Mesenchymal stem cell (in vitro differentiated cells and primary cell): ENCODE measurements around the gene KRT73.

Experiments used
- DNase-seq: peaks from one replicate; pipeline ENCODE4 v3.0.0-alpha.2; 2013
- H2AFZ ChIP-seq: one replicate; pipeline ENCODE4 v1.6.1; 2013; ENCODE audit warnings: low read depth, mild to moderate bottlenecking, control low read depth, inconsistent platforms, low read length, moderate library complexity
- H2AK5ac ChIP-seq: 2 replicates; pipeline ENCODE4 v1.6.1; 2013; ENCODE audit warnings: low read length, moderate library complexity, mild to moderate bottlenecking, inconsistent platforms; ENCODE audit not compliant: severe bottlenecking
- H2BK120ac ChIP-seq: one replicate; pipeline ENCODE4 v1.6.1; 2013; ENCODE audit warnings: low read depth, mild to moderate bottlenecking, inconsistent platforms, low read length, moderate library complexity
- H2BK12ac ChIP-seq, 2 experiments: one replicate each; pipeline ENCODE4 v1.6.1; 2013; ENCODE audit warnings: inconsistent platforms in 2 of 2, low read length in 2 of 2, mild to moderate bottlenecking in 2 of 2, moderate library complexity in 2 of 2, control low read depth in 1 of 2
- H2BK15ac ChIP-seq: one replicate; pipeline ENCODE4 v1.6.1; 2013; ENCODE audit warnings: mild to moderate bottlenecking, low read depth, inconsistent platforms; ENCODE audit not compliant: poor library complexity, severe bottlenecking
- H2BK5ac ChIP-seq: 2 replicates; pipeline ENCODE4 v1.6.1; 2013; ENCODE audit warnings: low read depth, mild to moderate bottlenecking, low read length, control low read depth, inconsistent platforms; ENCODE audit not compliant: poor library complexity, severe bottlenecking
- H3K14ac ChIP-seq, 2 experiments: one replicate each; pipeline ENCODE4 v1.6.1; 2013; ENCODE audit warnings: inconsistent platforms in 2 of 2, low read length in 2 of 2, control low read depth in 1 of 2, mild to moderate bottlenecking in 1 of 2, moderate library complexity in 1 of 2
- H3K18ac ChIP-seq, 2 experiments: one replicate each; pipeline ENCODE4 v1.6.1; 2013; ENCODE audit warnings: inconsistent platforms in 2 of 2, low read length in 2 of 2, control low read depth in 1 of 2, low read depth in 1 of 2, mild to moderate bottlenecking in 1 of 2
- H3K23ac ChIP-seq, 2 experiments: one replicate each; pipeline ENCODE4 v1.6.1; 2013; ENCODE audit warnings: inconsistent platforms in 2 of 2, low read length in 2 of 2, mild to moderate bottlenecking in 2 of 2, moderate library complexity in 2 of 2, control low read depth in 1 of 2
- H3K27ac ChIP-seq: 2 replicates; pipeline ENCODE4 v1.5.1; 2013; ENCODE audit warnings: mild to moderate bottlenecking, moderate library complexity, low read length, control low read depth, inconsistent platforms; ENCODE audit not compliant: poor library complexity, severe bottlenecking
- H3K27me3 ChIP-seq, 2 experiments: 2 replicates each; pipeline versions ENCODE4 v1.6.1 to v1.7.0; 2013; ENCODE audit warnings: low read length in 2 of 2, mild to moderate bottlenecking in 2 of 2, moderate library complexity in 2 of 2, control low read depth in 1 of 2, inconsistent platforms in 1 of 2; ENCODE audit not compliant: control insufficient read depth in 1 of 2, insufficient read depth in 1 of 2
- H3K36me3 ChIP-seq, 2 experiments: 2 replicates each; pipeline versions ENCODE4 v1.6.1 to v1.7.0; 2013; ENCODE audit warnings: low read length in 2 of 2, control low read depth in 1 of 2, inconsistent platforms in 1 of 2, low read depth in 1 of 2, mild to moderate bottlenecking in 1 of 2; ENCODE audit not compliant: insufficient read depth in 2 of 2, control insufficient read depth in 1 of 2
- H3K4ac ChIP-seq, 2 experiments: one replicate each; pipeline ENCODE4 v1.6.1; 2013; ENCODE audit warnings: inconsistent platforms in 2 of 2, low read length in 2 of 2, mild to moderate bottlenecking in 2 of 2, moderate library complexity in 2 of 2, control low read depth in 1 of 2, low read depth in 1 of 2
- H3K4me1 ChIP-seq: 2 replicates; pipeline ENCODE4 v1.6.1; 2013; ENCODE audit warnings: low read depth, low read length, control low read depth; ENCODE audit not compliant: control insufficient read depth, insufficient read depth
- H3K4me2 ChIP-seq: 2 replicates; pipeline ENCODE4 v1.6.1; 2013; ENCODE audit warnings: low read length, mild to moderate bottlenecking, inconsistent platforms; ENCODE audit not compliant: poor library complexity, severe bottlenecking
- H3K4me3 ChIP-seq, 2 experiments: 2 replicates each; pipeline versions ENCODE4 v1.5.1 to v1.7.0; 2013; ENCODE audit warnings: low read length in 2 of 2, mild to moderate bottlenecking in 2 of 2, control low read depth in 1 of 2, low read depth in 1 of 2; ENCODE audit not compliant: insufficient read depth in 1 of 2
- H3K79me1 ChIP-seq: replicated peaks from 2 replicates; pipeline ENCODE4 v1.6.1; 2013; ENCODE audit warnings: mild to moderate bottlenecking, control low read depth, low read length, inconsistent platforms; ENCODE audit not compliant: poor library complexity, severe bottlenecking
- H3K9ac ChIP-seq: 2 replicates; pipeline ENCODE4 v1.7.0; 2013; ENCODE audit warnings: mild to moderate bottlenecking, low read length, moderate library complexity
- H3K9me3 ChIP-seq: 2 replicates; pipeline ENCODE4 v1.7.0; 2013; ENCODE audit warnings: mild to moderate bottlenecking, low read length; ENCODE audit not compliant: control insufficient read depth
- H4K8ac ChIP-seq: one replicate; pipeline ENCODE4 v1.6.1; 2013; ENCODE audit warnings: inconsistent platforms, mild to moderate bottlenecking, low read length, moderate library complexity
- H4K91ac ChIP-seq: one replicate; pipeline ENCODE4 v1.6.1; 2013; ENCODE audit warnings: mild to moderate bottlenecking, low read length, inconsistent platforms
- WGBS: methylation state at CpG from one replicate; pipeline ENCODE4 v1.1.7; 2013; ENCODE audit warnings: mixed read lengths; 5-methylcytosine and 5-hydroxymethylcytosine counted together

KRT73 gene

DNA sequence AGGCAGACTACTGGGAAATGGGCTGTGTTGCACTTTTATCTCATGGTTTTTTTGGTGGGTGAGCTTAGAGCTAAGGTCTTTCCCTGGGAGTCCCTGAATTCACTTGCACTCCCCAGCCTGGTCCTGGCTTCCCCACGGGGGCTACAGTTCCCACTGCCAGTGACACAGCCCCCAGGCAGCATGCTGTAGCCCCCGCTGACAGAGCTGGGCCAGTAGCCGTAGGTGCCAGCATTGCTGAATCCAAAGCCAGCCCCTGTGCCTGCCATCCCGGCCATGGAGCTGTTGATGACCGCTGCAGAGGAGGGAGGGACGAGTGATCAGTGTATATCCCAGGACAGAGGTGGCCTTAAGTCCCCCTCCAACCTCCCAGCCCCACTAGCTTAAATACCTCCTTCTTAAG is 10.2 kb downstream of the KRT73 start:
- no peak overlapping the region for H2AFZ ChIP-seq

GRCh38 chr12:52607314-52607713 is 11.0 kb downstream of the KRT73 start:
- no peak overlapping the region for H2BK120ac ChIP-seq
- peaks cover 45 to 77% of the 10 kb centered on the region in 2 experiments for H3K27me3 ChIP-seq
- H3K36me3 ChIP-seq = no peaks in the 10 kb centered on the region
- no peaks in the 10 kb centered on the region for H3K9me3 ChIP-seq
- no peak overlapping the region for H2AFZ ChIP-seq
- H3K14ac ChIP-seq = no peak overlapping the region
- 44% methylated on average over 1 of the region's 1 CpG for WGBS
- no peak for DNase-seq
- no peak overlapping the region for H4K8ac ChIP-seq
- H3K4me3 ChIP-seq = no peak overlapping the region
- H3K4ac ChIP-seq = no peak overlapping the region
- no peak overlapping the region for H2AK5ac ChIP-seq
- no peak overlapping the region for H2BK12ac ChIP-seq
- no peaks in the 10 kb centered on the region for H3K79me1 ChIP-seq
- H3K27ac ChIP-seq = no peak overlapping the region
- H3K23ac ChIP-seq = no peak overlapping the region
- no peak overlapping the region for H4K91ac ChIP-seq
- no peak overlapping the region for H3K18ac ChIP-seq
- no peak overlapping the region for H2BK5ac ChIP-seq
- H3K9ac ChIP-seq = no peak overlapping the region
- H2BK15ac ChIP-seq = no peak overlapping the region
- H3K4me2 ChIP-seq = no peak overlapping the region
- no peaks in the 10 kb centered on the region for H3K4me1 ChIP-seq

More for the DNA sequence above, 10.2 kb downstream of the KRT73 start:
- Histone ChIP-seq H3K27ac (no peak overlapping the region), H3K23ac (no peak overlapping the region), H3K4ac (no peak overlapping the region), H4K91ac (no peak overlapping the region), H4K8ac (no peak overlapping the region), H3K4me2 (no peak overlapping the region), H3K9ac (no peak overlapping the region), H3K14ac (no peak overlapping the region), H2AK5ac (no peak overlapping the region), H3K36me3 (no peaks in the 10 kb centered on the region), H3K18ac (no peak overlapping the region), H3K27me3 (peaks cover 51 to 80% of the 10 kb centered on the region in 2 experiments), H2BK5ac (no peak overlapping the region), H3K9me3 (no peaks in the 10 kb centered on the region), H3K4me1 (no peaks in the 10 kb centered on the region), H3K4me3 (no peak overlapping the region), H2BK120ac (no peak overlapping the region), H3K79me1 (no peaks in the 10 kb centered on the region), H2BK15ac (no peak overlapping the region), H2BK12ac (no peak overlapping the region)
- 57% methylated on average over 6 of the region's 6 CpGs for WGBS
- no peak for DNase-seq

DNA sequence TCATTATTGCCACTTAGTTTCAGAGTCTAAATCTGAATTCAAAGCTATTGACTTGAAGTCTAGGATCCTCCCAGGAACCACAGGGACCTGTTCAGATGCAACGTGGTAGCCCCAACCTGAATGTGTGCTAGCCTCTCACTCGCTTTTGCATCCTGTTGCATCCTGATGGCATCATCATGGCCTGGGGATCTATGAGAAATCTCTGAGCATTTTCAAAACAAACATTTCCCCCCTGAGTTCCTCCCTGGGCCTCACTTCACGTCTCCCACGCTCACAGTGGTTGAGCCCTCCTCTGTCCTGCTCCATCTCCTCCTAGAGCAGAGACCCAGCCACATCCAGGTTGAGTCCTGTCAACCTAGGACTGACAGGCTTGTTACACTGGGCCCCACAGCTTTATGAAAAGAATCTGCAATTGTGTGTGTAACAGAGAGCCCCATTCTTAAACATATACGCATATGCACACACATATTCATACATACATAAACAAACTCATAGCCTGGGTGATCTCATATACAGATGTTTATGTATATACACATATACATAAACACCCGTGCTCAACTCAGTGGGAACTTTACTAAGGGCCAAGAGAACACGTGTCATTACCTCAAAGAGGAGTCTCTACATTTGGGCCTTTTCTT is 11.7 kb downstream of the KRT73 start:
- Histone ChIP-seq H3K14ac (no peak overlapping the region), H3K27me3 (peaks cover 42 to 77% of the 10 kb centered on the region in 2 experiments), H3K4me3 (no peak overlapping the region), H4K91ac (no peak overlapping the region), H3K4ac (no peak overlapping the region), H3K9ac (no peak overlapping the region), H4K8ac (no peak overlapping the region), H3K23ac (no peak overlapping the region), H3K4me2 (no peak overlapping the region), H2BK12ac (no peak overlapping the region), H3K4me1 (no peaks in the 10 kb centered on the region), H3K27ac (no peak overlapping the region), H2BK120ac (no peak overlapping the region), H2AK5ac (no peak overlapping the region), H2BK5ac (no peak overlapping the region), H3K36me3 (no peaks in the 10 kb centered on the region), H3K79me1 (no peaks in the 10 kb centered on the region), H2AFZ (no peak overlapping the region), H2BK15ac (no peak overlapping the region), H3K9me3 (no peaks in the 10 kb centered on the region), H3K18ac (no peak overlapping the region)
- no peak for DNase-seq
- WGBS = 55% methylated on average over 7 of the region's 7 CpGs

DNA sequence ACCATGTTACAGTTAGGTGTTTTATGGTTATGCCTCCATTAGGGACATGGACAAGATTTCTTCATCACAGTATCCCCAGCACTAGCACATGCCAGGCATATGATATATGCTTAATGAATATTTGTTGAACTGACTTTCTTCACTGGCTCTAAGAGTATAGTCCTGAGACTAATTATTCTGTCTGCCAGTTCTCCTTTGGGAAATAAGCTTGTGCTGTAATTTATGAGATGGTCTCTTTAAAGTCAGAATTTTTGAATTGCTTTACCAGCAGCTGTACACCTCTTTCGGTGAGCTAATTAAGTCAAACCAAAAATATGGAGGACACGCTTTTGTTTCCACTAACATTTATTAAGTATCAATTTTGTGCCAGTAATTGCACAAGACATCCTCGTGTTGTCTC is 12.3 kb downstream of the KRT73 start:
- H3K27ac ChIP-seq = no peak overlapping the region
- H3K9ac ChIP-seq = no peak overlapping the region
- no peaks in the 10 kb centered on the region for H3K9me3 ChIP-seq
- H2BK12ac ChIP-seq = no peak overlapping the region
- H3K4me3 ChIP-seq = no peak overlapping the region
- no peak overlapping the region for H2AK5ac ChIP-seq
- H3K4me2 ChIP-seq = no peak overlapping the region
- H4K91ac ChIP-seq = no peak overlapping the region
- no peak overlapping the region for H3K4ac ChIP-seq
- H3K27me3 ChIP-seq = peaks cover 37 to 77% of the 10 kb centered on the region in 2 experiments
- WGBS = 0% methylated on average over 1 of the region's 3 CpGs
- H2BK5ac ChIP-seq = no peak overlapping the region
- H2BK120ac ChIP-seq = no peak overlapping the region
- DNase-seq = no peak
- H2BK15ac ChIP-seq = no peak overlapping the region
- H3K18ac ChIP-seq = no peak overlapping the region
- H3K4me1 ChIP-seq = no peaks in the 10 kb centered on the region
- H2AFZ ChIP-seq = no peak overlapping the region
- H3K79me1 ChIP-seq = no peaks in the 10 kb centered on the region
- H3K23ac ChIP-seq = no peak overlapping the region
- H4K8ac ChIP-seq = no peak overlapping the region
- no peaks in the 10 kb centered on the region for H3K36me3 ChIP-seq
- no peak overlapping the region for H3K14ac ChIP-seq
